ENCODE results near the gene PRSS12.
"Not testable (repeated sequence)": the region's sequence is repeated elsewhere in the genome, so short reads cannot be mapped to it uniquely, and the experiment has no call there.

PRSS12 gene

DNA sequence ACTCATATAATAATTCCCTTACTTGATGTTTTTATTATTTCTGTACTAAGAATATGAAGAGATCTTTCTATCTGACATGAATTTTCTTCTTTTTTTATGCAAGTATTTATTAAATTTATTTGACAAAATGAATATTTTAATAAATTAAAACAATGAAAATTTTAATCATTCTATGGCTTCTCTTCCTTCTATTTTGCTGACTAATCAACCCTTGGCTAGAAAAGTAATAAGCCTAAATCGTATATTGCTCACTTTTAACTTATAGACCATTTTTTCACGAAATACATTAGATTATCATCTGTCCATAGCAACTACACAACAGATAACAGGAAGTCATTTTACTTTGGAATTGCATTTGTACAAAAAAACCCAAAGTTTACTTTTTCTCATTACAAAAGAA lies 38.6 kb downstream of the PRSS12 start:
- DNase-seq: no peak

DNA sequence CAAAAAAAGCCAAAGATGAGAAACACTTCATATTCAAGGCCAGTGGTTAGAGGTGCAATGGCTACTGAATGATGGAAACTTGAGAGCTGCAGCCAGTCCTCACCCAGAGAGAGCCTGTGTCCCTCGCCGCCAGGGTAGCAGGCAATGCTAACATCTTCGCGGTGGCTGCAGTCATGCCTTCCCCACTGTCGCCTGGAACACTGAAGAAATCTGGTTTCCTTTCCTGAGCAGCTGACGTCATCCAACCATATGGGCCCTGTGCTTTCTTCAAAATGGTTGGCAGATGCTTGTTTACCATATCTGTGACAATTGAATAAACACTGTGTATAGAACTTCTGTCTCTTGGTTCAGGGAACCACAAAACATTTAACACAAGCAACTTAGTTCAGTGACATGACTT lies 39.7 kb downstream of the PRSS12 start:
- DNase-seq: no peak

DNA sequence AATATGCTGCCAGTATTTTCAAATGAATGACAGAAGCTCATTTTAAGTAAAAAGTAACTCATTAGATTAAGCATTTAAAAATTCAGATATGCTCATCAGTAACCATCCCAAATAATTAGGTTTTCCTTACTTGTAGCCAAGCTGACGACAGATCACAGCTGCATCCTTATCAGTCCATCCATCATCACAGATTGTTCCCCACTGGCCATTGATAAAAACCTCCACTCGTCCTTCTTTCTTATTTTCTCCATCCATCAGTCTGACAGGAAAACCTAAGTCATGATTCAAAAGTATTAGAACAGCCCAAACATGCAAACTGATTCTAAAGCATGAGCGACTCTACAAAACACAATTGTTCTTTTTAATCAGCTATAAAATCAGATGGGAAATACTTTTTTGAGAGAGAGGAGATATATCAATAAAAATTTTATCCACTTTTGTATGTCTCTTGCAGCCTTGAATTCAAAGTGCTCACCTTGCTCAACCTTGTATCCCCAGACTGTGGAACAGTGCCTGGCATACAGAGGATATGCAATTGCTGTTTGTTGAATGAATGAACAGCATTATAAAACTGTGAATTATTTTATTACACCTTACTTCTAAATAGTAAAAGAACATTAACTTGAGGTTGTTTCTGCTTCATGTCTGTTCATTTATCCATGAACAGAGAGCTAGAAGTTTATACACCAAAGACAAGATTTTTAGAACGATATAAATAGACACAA lies 44.3 kb downstream of the PRSS12 start:
- no peak for DNase-seq

GRCh38 chr4:118307643-118308042 lies 45.2 kb downstream of the PRSS12 start:
- DNase-seq: no peak

DNA sequence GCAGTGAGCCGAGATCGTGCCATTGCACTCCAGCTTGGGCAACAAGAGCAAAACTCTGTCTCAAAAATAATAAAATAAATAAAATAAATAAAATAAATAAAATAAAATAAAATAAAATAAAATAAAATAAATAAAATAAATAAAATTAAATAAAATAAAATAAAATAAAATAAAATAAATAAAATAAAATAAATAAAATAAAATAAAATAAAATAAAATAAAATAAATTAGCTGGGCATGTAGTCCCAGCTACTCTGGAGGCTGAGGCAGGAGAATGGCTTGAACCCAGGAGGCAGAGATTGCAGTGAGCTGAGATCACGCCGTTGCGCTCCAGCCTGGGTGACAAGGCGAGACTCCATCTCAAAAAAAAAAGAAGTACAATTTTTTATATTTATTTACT lies 53.2 kb downstream of the PRSS12 start:
- not testable (repeated sequence) for DNase-seq

DNA sequence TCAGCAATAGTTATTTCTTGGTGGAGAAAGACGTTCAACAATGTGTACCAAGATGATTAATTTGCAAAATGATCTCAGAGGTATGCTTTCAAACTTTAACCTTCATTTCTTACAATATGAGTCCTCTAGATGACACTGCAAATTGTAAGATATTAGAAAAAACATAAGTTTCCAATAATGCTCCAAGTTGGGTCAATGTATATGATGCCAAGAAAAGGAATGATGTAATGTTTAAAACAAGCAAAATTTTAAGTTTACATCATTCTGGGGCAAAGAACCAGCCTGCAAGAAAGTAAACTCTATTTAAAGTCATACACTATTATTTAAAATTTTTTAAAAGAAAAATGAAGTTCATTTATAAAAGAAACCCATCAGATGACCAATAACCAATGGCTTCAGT lies 56.1 kb downstream of the PRSS12 start:
- DNase-seq: no peak

DNA sequence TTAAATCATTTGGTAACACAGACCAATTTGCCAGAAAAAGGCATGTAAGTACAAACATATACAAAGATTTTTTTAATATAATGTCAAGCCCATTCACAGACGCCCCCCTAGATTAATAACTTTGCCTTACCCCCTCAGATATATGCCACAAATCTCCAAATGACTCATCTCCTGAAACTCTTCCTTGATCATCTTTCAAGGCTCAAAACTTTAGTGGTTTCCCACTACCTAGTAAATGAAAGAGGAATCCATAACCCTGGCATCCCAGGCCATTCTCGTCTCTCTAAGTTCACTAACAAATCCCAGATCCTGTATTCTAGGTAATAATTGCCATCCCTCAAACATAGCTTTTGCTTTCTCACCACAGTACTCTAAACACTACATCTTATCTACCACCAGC lies 61.9 kb downstream of the PRSS12 start:
- no peak for DNase-seq

DNA sequence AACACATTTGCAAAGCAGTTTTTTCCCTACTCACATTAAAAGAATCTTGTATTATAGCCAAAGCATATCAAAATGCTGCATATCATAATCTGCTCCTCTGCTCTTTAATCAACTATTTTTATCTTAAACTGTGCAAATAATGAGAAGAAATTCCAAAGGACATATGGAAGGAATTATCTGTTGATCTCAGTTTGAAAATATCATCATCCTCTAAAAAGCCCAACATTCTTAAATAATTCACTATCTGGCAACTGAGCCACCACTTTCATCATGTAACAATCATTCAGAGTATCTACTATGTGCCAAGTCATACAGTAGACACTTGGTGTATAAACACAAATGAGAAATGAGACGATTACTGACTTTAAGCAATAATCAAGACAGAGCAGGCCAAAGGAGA lies 63.0 kb downstream of the PRSS12 start:
- DNase-seq: no peak

- no peak for DNase-seq
Observed at GRCh38 chr4:118287711-118288451, 64.9 kb downstream of the PRSS12 start.

DNA sequence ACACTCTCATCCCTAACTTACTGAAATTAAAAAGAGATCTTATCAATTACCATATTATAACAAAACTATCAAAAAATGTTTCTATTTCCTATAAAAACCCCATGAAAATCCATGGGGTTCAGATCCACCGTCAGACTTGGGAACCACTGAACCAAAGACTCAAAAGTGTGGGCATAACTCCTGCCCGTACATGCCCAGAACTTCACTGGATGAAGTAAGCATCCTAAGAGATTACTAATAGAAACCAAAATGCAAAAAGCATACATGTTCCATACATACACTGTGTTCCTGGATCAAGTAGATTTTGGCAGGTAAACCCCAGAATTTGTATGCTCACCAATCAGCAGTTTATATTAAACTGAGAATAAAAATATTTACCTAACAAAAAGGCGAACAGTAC lies 66.1 kb downstream of the PRSS12 start:
- no peak for DNase-seq

DNA sequence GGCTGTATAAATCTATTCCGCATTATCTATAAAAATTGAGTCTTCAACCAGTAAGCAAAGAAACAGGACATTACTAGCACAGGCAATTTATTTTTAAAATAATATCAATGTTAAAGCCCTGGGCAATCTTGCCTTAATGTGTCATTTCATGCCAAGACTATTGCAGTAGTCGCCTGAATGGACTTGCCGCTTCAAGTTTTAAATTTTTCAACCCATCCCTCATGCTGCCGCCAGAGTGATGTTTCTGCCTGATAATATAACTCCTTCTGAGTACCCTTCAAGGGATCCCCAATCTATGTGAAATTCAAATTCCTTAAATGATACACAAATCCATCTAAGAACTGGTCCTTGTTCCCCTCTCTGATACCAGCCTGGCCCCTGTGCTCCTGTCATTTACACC lies 66.9 kb downstream of the PRSS12 start:
- no peak for DNase-seq

- DNase-seq: no peak
Observed at GRCh38 chr4:118284169-118284568, 68.6 kb downstream of the PRSS12 start.

DNA sequence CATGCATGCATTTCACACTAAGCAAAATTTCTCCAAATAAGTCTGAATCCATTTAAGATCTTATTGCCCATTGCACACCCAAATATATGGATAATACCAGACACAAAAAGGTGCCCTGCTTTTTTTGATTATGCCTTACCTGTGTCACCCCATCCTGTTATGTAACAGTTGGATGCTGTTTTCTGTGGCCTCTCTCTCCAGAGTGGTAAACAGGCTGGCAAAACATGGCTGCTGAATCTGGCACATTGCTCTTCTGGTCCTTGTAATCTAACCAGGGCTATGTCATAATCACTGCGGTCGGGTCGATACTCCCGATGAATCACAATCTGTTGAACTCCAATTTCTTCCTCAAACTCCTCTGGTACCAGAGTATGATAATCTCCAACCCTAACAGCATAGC lies 70.1 kb downstream of the PRSS12 start:
- DNase-seq: no peak

GRCh38 chr4:118281611-118282442 lies 71.0 kb downstream of the PRSS12 start:
- peak in 1 of 2 experiments; percentile 20 for DNase-seq

DNA sequence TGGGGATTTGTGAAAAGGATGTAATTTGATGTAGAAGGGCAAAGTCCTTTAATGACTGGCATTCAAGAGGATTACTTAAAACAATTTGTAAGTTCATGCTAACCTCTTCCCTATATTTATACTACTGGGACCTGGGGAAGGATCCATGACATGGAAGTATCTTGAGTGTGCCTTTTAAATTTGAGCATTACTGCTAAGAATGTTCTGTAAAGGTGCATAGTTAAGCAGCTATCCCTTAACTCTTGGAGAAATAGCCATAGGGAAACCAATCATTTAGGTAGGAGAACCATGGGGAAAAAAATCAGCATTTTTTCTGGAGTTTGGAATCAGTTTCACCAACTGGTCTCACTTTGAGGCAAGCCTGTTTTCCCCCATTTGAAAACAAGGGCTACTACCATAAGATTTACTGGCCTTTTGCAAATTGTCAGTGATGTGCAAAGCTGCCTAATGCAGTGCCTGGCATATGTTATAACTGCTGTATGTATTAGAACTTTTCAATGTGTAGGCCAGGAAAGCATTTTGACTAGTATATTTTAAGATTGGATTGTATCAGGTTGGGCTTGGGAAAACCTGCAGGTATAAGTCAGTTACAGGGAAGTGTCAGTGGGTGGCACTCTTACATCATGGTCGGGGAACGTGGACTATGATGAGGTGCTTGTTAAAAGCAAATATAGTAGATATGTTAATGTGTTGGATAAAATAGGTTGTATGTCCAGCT lies 72.1 kb downstream of the PRSS12 start:
- DNase-seq: peak; percentile 20 to 36

GRCh38 chr4:118279920-118280432 lies 72.8 kb downstream of the PRSS12 start:
- DNase-seq: no peak

DNA sequence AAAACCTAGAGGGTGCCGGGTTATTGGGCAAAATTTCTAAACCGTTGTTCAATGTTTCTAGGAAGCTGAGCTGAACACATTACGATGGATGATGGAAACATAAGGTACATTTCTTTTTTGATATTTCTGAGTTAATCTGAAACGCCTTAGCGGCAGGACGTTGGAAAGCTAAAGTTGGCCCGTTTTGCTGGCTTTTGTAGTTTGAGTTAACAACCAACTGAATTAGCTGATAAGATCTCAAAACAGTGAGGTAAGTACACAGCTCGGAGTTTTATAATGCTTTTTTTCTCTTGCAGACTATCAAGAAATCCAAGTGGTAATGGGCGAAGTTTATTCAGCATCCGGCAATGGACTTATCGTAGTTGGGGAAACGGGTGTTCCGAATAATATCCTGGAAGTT lies 73.5 kb downstream of the PRSS12 start:
- no peak for DNase-seq

DNA sequence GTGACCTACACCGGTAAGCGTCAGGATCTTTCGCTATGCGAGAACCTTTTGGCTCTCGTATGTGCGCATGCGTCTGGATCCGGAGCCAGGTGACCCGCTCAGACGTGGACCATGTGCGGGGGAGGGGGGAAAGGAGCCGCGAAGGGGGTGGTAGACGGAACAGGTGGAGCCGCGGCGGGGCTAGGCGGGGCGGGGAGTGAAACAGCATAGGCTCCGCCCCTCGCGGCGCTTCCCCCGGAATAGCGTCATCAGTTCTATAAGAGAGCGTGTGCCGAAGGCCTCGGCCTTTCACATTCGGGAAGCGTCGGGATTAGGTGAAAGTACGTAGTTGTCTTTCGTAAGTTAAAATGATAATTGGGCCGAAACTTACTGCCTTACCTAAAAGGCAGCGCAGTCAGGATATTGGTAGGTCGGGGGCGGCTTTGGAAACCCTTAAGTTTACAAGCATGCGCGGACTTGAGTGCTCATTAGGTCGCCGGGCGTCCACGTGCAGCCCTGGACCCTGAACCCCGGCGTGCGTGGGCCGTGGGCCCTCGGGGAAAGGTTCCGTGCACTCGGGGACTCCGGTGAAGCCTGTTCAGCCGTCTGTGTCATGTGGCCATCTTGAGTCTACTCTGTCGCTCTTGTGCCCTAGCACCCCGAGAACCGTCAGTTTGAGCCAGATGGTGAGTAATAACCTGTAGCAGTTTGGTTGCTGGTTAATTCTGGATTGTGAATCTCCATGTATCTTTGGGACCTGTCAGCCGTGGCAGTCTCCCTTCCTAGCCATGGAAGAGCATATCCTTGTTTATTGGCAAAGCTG lies 74.1 kb downstream of the PRSS12 start:
- peak; percentile 98 to 99 for DNase-seq

GRCh38 chr4:118277243-118277642 lies 75.6 kb downstream of the PRSS12 start:
- no peak for DNase-seq

DNA sequence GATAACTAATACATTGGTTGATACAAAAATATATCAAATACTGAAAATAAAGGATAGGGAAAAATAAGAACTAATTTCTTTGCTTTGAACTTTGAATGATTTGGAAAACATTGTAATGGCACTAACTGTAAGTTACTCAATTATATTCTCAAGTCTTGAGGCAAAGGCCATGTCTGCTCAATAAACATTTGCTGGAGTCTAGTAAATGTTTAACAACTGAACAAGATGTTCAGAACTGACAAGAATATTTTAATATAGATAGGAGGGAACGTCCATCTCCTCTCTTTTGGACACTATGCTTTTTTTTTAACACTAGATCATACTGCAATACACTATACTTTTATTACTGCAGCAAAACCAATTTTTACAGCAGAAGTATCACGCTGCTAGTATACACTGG lies 76.2 kb downstream of the PRSS12 start:
- DNase-seq: no peak

DNA sequence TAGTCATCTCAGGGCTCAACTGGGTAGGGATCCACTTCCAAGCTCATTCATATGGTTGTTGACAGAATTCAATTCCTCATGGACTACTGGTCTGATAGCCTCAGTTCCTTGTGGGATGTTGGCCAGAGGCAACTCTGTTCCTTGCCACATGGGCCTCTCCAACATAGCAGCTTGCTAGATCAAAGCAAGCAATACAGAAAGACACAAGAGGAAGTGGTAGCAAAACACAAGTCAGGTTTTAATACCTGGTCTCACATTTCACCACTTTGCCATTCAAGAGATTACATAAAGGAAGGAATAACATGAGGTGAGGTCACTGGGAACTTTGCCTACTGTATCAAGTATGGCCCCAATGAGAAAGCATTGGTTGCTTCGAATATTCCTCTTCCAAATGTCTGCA lies 79.2 kb downstream of the PRSS12 start:
- no peak for DNase-seq

DNA sequence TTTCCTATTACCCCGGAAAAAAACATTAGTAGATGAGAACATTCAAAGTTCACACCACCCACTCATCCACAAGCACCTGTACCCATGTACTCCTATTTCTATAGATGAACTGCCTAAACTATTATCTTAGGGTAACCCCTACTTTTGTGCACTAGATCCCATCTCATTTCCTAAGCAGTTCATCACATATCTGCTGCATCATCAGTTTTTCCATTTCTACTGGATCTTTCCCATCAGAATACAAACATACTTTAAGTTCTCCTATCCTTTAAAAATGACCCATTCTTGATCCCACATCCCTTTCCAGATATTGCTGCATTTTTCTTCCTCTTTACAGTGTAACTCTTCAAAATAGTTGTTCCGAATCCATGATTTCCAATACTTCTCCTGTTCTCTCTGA lies 81.0 kb downstream of the PRSS12 start:
- no peak for DNase-seq
